IMR-90 (cell line): ENCODE results near the gene CD8B2. TPM values are rescaled to one million over a fixed set of nuclear protein-coding genes. Genes with fewer than 3 reads are reported as not detected.

Experiments
- ATAC-seq: fragments of 200-7000 bp; cut with Tn5 transposase; 2 replicates; pipeline ENCODE4 v1.9.1; 2020; ENCODE audit warnings: low read depth, mild to moderate bottlenecking, moderate library complexity
- BruUV-seq: library from RNA; stranded (reverse); fragments of 400-500 nt; replicated peaks from 2 replicates; lab custom pipeline; 2021; lab: Mats Ljungman, UMichigan
- CTCF ChIA-PET: fragments of 300-600 bp; formaldehyde crosslinking; extraction: SDS; loops from one replicate; lab custom pipeline; 2021; ENCODE audit warnings: antibody characterized with exemption; lab: Yijun Ruan, JAX
- POLR2A ChIA-PET: fragments of 300-600 bp; sonication (Branson Sonifier 250); formaldehyde crosslinking; loops from one replicate; lab custom pipeline; 2022; ENCODE audit warnings: antibody characterized with exemption; ENCODE audit not compliant: unreplicated experiment; lab: Charles Lee
- DNase-seq: peaks from one replicate; pipeline ENCODE4 v3.0.0; 2013
- H2AFZ ChIP-seq: replicated peaks from 2 replicates; pipeline ENCODE3; 2013; ENCODE audit warnings: low read length, mild to moderate bottlenecking; ENCODE audit not compliant: poor library complexity
- H2AK5ac ChIP-seq: 2 replicates; pipeline ENCODE4 v1.6.1; 2013; ENCODE audit warnings: low read depth, low read length, inconsistent platforms
- H2AK9ac ChIP-seq: replicated peaks from 2 replicates; pipeline ENCODE3; 2013; ENCODE audit warnings: mild to moderate bottlenecking, low read depth, low read length, moderate library complexity; ENCODE audit not compliant: poor library complexity
- H2BK120ac ChIP-seq: 2 replicates; pipeline ENCODE4 v1.6.1; 2013; ENCODE audit warnings: low read depth, low read length, inconsistent platforms
- H2BK15ac ChIP-seq: 3 replicates; pipeline ENCODE4 v1.6.1; 2013; ENCODE audit warnings: low read depth, low read length, inconsistent platforms
- H2BK20ac ChIP-seq: 2 replicates; pipeline ENCODE4 v1.6.1; 2013; ENCODE audit warnings: low read depth, mild to moderate bottlenecking, inconsistent platforms, low read length, moderate library complexity
- H2BK5ac ChIP-seq: 2 replicates; pipeline ENCODE4 v1.6.1; 2013; ENCODE audit warnings: mild to moderate bottlenecking, low read depth, low read length, inconsistent platforms; ENCODE audit not compliant: poor library complexity, severe bottlenecking
- H3K14ac ChIP-seq: replicated peaks from 2 replicates; pipeline ENCODE4 v1.6.1; 2013; ENCODE audit warnings: low read depth, low read length, inconsistent platforms
- H3K18ac ChIP-seq: 2 replicates; pipeline ENCODE4 v1.6.1; 2013; ENCODE audit warnings: low read depth, low read length, control low read depth
- H3K23ac ChIP-seq: 2 replicates; pipeline ENCODE4 v1.6.1; 2013; ENCODE audit warnings: low read depth, low read length, inconsistent platforms
- H3K27ac ChIP-seq: 2 replicates; pipeline ENCODE4 v1.5.1; 2013; ENCODE audit warnings: mild to moderate bottlenecking, control low read depth, low read length; ENCODE audit not compliant: insufficient read depth
- H3K27me3 ChIP-seq: 2 replicates; pipeline ENCODE4 v1.6.1; 2013; ENCODE audit warnings: low read length; ENCODE audit not compliant: control insufficient read depth, insufficient read depth
- H3K36me3 ChIP-seq: 2 replicates; pipeline ENCODE4 v1.6.1; 2013; ENCODE audit warnings: low read length, mixed read lengths; ENCODE audit not compliant: control insufficient read depth, insufficient read depth
- H3K4ac ChIP-seq: 2 replicates; pipeline ENCODE4 v1.6.1; 2013; ENCODE audit warnings: low read depth, low read length, inconsistent platforms
- H3K4me1 ChIP-seq: 2 replicates; pipeline ENCODE4 v1.6.1; 2013; ENCODE audit warnings: low read length, mixed read lengths; ENCODE audit not compliant: control insufficient read depth, insufficient read depth
- H3K4me2 ChIP-seq: 2 replicates; pipeline ENCODE4 v1.6.1; 2013; ENCODE audit warnings: low read depth, mild to moderate bottlenecking, control low read depth, low read length, moderate library complexity
- H3K4me3 ChIP-seq: 2 replicates; pipeline ENCODE4 v1.5.1; 2013; ENCODE audit warnings: low read depth, mild to moderate bottlenecking, control low read depth, low read length, moderate library complexity; ENCODE audit not compliant: insufficient read depth
- H3K56ac ChIP-seq: 2 replicates; pipeline ENCODE4 v1.6.1; 2013; ENCODE audit warnings: low read length, inconsistent platforms; ENCODE audit not compliant: insufficient read depth; ENCODE audit errors: extremely low read depth
- H3K79me1 ChIP-seq, 2 experiments: 2 replicates each; pipeline ENCODE4 v1.6.1; 2013; ENCODE audit warnings: low read length in 2 of 2, inconsistent platforms in 1 of 2, low read depth in 1 of 2
- H3K9ac ChIP-seq: 2 replicates; pipeline ENCODE4 v1.6.1; 2013; ENCODE audit warnings: low read depth, low read length, control low read depth
- H3K9me1 ChIP-seq: 2 replicates; pipeline ENCODE4 v1.6.1; 2013; ENCODE audit warnings: low read length, inconsistent platforms; ENCODE audit not compliant: insufficient read depth
- H3K9me3 ChIP-seq: 2 replicates; pipeline ENCODE4 v1.6.1; 2013; ENCODE audit warnings: low read length; ENCODE audit not compliant: control insufficient read depth, insufficient read depth
- H4K20me1 ChIP-seq: 2 replicates; pipeline ENCODE4 v1.6.1; 2013; ENCODE audit warnings: low read length, inconsistent platforms; ENCODE audit not compliant: insufficient read depth
- H4K5ac ChIP-seq: 2 replicates; pipeline ENCODE4 v1.6.1; 2013; ENCODE audit warnings: mild to moderate bottlenecking, low read depth, low read length, control low read depth
- H4K8ac ChIP-seq, 2 experiments: 2 replicates each; pipeline ENCODE4 v1.6.1; 2013; ENCODE audit warnings: low read depth in 2 of 2, low read length in 2 of 2, control low read depth in 1 of 2, inconsistent platforms in 1 of 2
- H4K91ac ChIP-seq: 2 replicates; pipeline ENCODE4 v1.6.1; 2013; ENCODE audit warnings: low read depth, low read length, inconsistent platforms; ENCODE audit not compliant: insufficient read depth
- MXI1 ChIP-seq: IDR thresholded peaks from 2 replicates; pipeline ENCODE4 v1.6.1; 2012; ENCODE audit warnings: low read depth, mild to moderate bottlenecking, low read length, moderate library complexity, borderline replicate concordance
- WGBS, 2 experiments: methylation state at CpG; one replicate each; pipeline versions ENCODE4 v1.1.5 to v1.1.7; 2013; ENCODE audit warnings: missing lambda C conversion rate in 2 of 2; ENCODE audit not compliant: insufficient read length in 1 of 2; ENCODE audit errors: extremely low coverage in 2 of 2; 5-methylcytosine and 5-hydroxymethylcytosine counted together
- dilution Hi-C: fragments of 300-500 bp; cut with HindIII; formaldehyde crosslinking; loops from one replicate; pipeline ENCODE4 v1.14.3; 2018; ENCODE audit warnings: low sequenced_read_pairs; ENCODE audit not compliant: unreplicated experiment
- in situ Hi-C: fragments of 300-500 bp; cut with MboI; formaldehyde crosslinking; loops from 3 replicates; pipeline ENCODE4 v1.14.3; 2019; ENCODE audit warnings: low sequenced_read_pairs, inconsistent platforms, mixed read lengths
- intact Hi-C: fragments of 100-400 bp; cut with micrococcal nuclease; formaldehyde crosslinking; loops from 2 replicates; pipeline ENCODE4 v1.10.0; 2022
- polyA plus RNA-seq, 3 experiments: library from polyadenylated mRNA; depleted of rRNA; stranded (reverse); fragments of >200 nt; gene quantifications; 2 replicates each; pipeline ENCODE4 v1.2.3, GENCODE V29; 2012; ENCODE audit warnings: low replicate concordance in 1 of 3
- total RNA-seq: library from RNA; depleted of rRNA; stranded (reverse); fragments of >200 nt; gene quantifications from 2 replicates; pipeline ENCODE4 v1.2.3, GENCODE V29; 2012

The CD8B2 gene
- total and polyA plus RNA-seq, 2 of the 4 experiments (the other 2 are of a cell fraction): not detected

DNA sequence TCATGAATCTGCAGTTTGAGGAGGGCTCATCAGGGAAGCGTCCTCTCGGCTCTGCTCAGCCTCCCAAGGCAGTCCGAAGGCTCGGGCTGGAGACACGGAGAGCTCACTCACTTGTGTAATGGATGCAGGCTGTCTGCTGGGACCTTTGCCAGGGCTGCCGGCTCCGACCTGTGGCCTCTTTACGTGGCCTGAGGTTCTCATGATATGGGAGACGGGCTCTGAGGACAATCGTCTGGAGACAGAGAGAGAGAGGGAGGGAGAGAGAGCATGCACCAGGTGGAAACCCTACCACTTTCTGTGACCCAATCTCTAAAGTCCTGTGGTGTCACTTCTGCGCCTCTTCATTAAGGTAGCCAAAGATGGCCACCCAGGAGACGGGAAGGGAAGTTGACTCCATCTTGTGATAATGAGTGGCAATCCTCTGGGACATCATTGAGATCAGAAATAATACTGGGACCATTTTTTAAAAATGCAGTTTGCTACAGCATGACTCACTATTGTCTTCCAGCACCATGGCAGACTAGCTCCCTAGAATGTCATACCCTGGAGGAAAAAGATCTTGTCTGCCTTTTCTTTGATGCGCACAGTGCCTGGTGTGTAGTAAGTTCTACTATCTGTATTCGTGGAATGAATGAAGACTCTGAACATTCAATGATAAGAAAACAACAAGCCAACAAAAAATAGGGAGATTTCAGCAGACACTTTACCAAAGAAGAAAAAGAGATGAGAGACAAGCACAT lies 60.2 kb downstream of the CD8B2 start:
- Histone ChIP-seq H3K27ac (no peak overlapping the region), H2AK9ac (no peak overlapping the region), H3K4ac (no peak overlapping the region), H3K36me3 (no peaks in the 10 kb centered on the region), H3K56ac (no peak overlapping the region), H2BK15ac (no peak overlapping the region), H3K9ac (no peak overlapping the region), H3K23ac (no peak overlapping the region), H3K4me2 (no peak overlapping the region), H3K79me1 (no peaks in the 10 kb centered on the region), H4K5ac (no peak overlapping the region), H3K4me1 (no peaks in the 10 kb centered on the region), H2BK20ac (no peak overlapping the region), H3K4me3 (no peak overlapping the region), H4K91ac (no peak overlapping the region), H3K27me3 (peaks cover 6% of the 10 kb centered on the region), H3K18ac (no peak overlapping the region), H4K8ac (no peak overlapping the region), H3K9me1 (no peaks in the 10 kb centered on the region), H2AK5ac (no peak overlapping the region), H2AFZ (no peak overlapping the region), H4K20me1 (no peaks in the 10 kb centered on the region), H3K9me3 (no peaks in the 10 kb centered on the region), H3K14ac (no peak overlapping the region), H2BK5ac (no peak overlapping the region), H2BK120ac (no peak overlapping the region)
- POLR2A ChIA-PET: no interaction called here
- intact Hi-C loops (no loop called here), dilution Hi-C loops (no loop called here), in situ Hi-C loops (loop anchor here (10.0 kb wide), 1 partner anchor 443 kb away; no protein-coding TSS in a partner anchor)
- BruUV-seq: no TSS peak
- CTCF ChIA-PET: no interaction called here
- no peak for ATAC-seq
- no peak for DNase-seq
- no peak for TF ChIP-seq MXI1
- WGBS, 2 experiments: 40% methylated on average over 1 of the region's 14 CpGs; no CpG with 5 or more reads in 1 of the 2 experiments
